Omental fat pad (tissue), 4 donors: ENCODE data around the gene TRPM7. TPM values are rescaled to one million over a fixed set of nuclear protein-coding genes. Genes with fewer than 3 reads are reported as not detected.

Experiments used
- ATAC-seq: fragments of 150-250 bp; one replicate; pipeline ENCODE4 v1.9.1; 2016; ENCODE audit warnings: mild to moderate bottlenecking, moderate library complexity; ENCODE audit not compliant: low FRiP score
- DNase-seq: peaks from one replicate; pipeline ENCODE4 v3.0.0-alpha.2; 2019; ENCODE audit warnings: low spot score
- total RNA-seq, 4 donors: library from RNA; depleted of rRNA; stranded (reverse); fragments of >200 nt; gene quantifications; one replicate each; pipeline ENCODE4 v1.1.0, GENCODE V29; 2016
- TF ChIP-seq, protein P1 (sequence below), 3 donors: fragments of 450-650 bp; IDR thresholded peaks; one replicate each; pipeline ENCODE4 v1.5.1; 2016 to 2017; ENCODE audit warnings: antibody characterized with exemption in 3 of 3, mild to moderate bottlenecking in 3 of 3, moderate library complexity in 2 of 3

TRPM7 gene
- total RNA-seq, 4 donors from 2014 or later = 55.5 to 63.6 (median 60.5) TPM

DNA sequence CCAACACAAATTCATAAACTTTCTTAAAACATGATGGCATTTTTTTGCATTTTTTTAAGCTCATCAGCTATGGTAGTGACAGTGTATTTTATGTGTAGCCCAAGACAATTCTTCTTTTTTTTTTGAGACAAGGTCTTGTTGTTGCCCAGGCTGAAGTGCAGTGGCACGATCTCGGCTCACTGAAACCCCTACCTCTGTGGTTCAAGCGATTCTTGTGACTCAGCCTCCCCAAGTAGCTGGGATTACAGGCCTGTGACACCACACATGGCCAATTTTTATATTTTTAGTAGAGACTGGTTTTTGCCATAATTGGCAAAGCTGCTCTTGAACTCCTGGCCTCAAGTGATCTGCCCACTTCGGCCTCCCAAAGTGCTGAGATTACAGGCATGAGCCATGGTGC is 122.8 kb downstream of the TRPM7 start:
- DNase-seq (no peak), ATAC-seq (no peak)
- TF ChIP-seq, protein P1, sequence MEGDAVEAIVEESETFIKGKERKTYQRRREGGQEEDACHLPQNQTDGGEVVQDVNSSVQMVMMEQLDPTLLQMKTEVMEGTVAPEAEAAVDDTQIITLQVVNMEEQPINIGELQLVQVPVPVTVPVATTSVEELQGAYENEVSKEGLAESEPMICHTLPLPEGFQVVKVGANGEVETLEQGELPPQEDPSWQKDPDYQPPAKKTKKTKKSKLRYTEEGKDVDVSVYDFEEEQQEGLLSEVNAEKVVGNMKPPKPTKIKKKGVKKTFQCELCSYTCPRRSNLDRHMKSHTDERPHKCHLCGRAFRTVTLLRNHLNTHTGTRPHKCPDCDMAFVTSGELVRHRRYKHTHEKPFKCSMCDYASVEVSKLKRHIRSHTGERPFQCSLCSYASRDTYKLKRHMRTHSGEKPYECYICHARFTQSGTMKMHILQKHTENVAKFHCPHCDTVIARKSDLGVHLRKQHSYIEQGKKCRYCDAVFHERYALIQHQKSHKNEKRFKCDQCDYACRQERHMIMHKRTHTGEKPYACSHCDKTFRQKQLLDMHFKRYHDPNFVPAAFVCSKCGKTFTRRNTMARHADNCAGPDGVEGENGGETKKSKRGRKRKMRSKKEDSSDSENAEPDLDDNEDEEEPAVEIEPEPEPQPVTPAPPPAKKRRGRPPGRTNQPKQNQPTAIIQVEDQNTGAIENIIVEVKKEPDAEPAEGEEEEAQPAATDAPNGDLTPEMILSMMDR (IDR thresholded peaks at IDR 0.05) = no peak

DNA sequence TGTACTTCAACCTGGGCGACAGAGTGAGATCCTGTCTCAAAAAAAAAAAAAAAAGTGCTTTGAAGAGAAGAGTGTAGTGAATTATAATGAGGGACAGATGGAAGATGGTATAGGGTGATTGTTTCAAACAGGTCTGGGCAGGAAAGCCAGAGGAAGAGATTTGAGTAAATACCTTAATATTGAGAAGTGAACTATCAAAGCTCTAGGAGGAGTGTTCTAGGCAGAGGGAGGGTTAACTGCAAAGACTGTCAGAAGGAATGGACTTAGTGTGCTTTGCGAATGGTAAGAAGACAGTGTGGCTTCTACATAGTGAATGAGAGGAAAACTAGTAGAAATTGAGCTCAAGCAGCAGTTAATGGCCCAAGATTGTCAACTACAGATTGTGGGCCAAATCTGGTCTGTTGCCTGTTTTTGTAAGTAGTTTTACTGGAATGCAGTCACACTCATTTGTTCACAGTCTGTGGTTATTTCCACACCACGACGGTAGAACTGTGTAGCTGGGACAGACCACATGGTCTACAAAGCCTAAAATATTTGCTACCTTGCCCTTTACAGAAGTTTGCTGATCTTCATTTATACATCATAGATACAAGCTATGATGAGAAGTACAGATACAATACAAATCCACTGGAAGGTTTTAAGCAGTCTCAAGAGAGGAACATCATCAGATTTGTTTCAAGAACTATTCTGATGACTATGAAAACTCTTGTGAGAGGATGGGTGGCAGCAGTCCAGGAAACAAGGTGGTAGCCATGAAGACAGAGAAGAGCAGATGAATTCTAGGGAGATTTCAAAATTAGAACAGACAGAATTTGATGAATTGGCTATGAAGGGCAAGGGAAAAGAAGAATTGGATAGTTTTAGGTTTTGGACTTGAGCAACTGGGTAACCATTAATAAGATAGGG is 123.6 kb downstream of the TRPM7 start:
- ATAC-seq (no peak), DNase-seq (no peak)
- TF ChIP-seq, protein P1 (IDR thresholded peaks at IDR 0.05) = no peak

DNA sequence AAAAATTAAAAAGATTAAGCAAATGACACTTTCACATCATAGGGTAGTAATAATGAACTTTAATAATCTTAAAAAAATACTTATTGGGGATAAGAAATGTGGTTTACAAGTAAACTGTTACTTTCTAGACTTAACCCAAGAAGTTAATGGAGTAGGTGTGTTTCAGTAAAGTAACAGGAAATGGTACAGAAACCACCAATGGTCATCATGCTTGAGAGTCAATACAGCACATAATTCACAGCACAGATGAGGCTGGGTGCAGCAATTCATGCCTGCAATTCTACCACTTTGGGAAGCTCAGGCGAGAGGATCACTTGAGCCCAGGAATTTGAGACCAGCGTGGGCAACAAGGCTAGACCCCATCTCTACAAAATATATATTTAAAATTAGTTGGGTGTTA is 128.6 kb downstream of the TRPM7 start:
- DNase-seq (no peak), ATAC-seq (no peak)
- TF ChIP-seq, protein P1 (IDR thresholded peaks at IDR 0.05) = no peak

DNA sequence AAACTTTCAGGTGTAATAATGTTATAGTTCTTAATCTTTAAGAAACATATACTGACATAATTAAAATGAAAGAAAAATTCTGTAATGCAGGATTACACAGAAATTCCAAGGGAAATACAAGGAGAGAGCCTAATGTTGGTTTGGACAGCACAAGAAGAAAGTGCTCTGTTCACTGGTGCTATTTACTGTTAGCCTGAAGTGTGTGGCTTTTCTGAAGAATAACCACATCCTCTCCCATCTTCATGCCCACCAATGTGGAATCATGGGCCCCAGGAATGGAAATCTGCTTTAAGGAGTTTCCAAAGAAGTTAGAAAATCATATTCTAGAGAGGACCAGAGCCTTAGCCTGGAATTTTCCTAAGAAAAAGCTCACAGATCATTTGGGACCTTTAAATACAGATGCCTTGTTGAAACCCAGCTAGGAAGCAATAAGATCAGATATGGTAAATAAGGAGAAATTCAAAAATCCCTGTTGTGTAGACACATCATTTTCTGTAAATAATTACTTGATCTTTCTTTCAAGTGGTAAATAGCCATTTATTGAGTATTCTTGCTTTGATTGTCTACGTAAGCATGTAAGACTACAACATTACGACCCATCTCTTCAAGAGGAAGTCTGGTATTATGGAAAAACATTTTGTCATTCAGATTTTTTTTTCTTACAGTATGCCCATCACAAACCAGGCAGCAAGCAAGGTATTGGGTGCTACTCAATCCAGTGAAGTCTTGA is 129.8 kb downstream of the TRPM7 start:
- DNase-seq (no peak), ATAC-seq (no peak)
- TF ChIP-seq, protein P1 (IDR thresholded peaks at IDR 0.05) = no peak

DNA sequence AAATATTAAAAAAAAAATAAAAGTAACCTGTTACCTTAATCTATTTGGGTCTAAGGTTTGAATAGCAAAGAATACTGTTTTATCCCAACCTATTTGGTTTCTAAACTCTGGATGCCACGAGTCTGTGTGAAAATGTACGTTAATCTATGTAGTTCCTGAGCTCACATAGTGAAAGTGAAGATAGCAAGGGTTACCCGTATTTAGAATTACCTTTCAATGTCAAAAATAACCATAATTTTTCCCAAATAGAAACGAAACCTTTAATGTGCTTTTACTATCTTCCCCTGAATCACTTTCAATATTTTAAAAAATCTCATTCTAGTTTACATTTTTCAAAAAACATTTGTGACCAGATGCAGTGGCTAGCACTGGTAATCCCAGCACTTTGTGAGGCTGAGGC is 134.4 kb downstream of the TRPM7 start:
- no peak for ATAC-seq
- no peak for DNase-seq
- TF ChIP-seq, protein P1 (IDR thresholded peaks at IDR 0.05) = no peak

DNA sequence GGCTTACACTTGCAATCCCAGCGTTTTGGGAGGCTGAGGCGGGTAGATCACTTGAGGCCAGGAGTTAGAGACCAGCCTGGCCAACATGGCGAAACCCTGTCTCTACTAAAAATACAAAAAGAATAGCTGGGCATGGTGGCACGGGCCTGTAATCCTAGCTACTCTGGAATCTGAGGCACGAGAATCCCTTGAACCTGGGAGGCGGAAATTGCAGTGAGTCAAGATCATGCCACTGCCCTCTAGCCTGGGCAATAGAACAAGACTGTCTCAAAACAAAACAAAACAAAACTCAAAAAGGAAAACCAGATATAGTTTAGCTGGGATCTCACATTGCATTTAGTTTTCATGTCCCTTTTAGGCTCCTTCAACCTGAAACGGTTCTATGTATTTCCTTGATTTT is 137.3 kb downstream of the TRPM7 start:
- DNase-seq (no peak), ATAC-seq (no peak)
- TF ChIP-seq, protein P1 (IDR thresholded peaks at IDR 0.05) = no peak
